Stomach (tissue), 4 donors: Measurements from ENCODE around the gene IGSF6.

Experiments used
- EP300 ChIP-seq: sonication (generic); formaldehyde crosslinking; IDR thresholded peaks from one replicate; pipeline ENCODE4 v1.6.1; 2017; ENCODE audit warnings: antibody characterized with exemption
- POLR2A ChIP-seq, 4 donors: fragments of 450-650 bp; IDR thresholded peaks; one replicate each; pipeline ENCODE4 v1.6.1; 2016; ENCODE audit warnings: antibody characterized with exemption in 4 of 4, control low read depth in 2 of 4, mild to moderate bottlenecking in 1 of 4, moderate library complexity in 1 of 4
- POLR2AphosphoS5 ChIP-seq, 3 donors: sonication (generic); formaldehyde crosslinking; IDR thresholded peaks; one replicate each; pipeline ENCODE4 v1.6.1; 2016; ENCODE audit warnings: antibody characterized with exemption in 3 of 3
- TF ChIP-seq, protein P1 (sequence below), 7 experiments: fragments of 450-650 bp in 4 of 7; fragments of 200-600 bp in 3 of 7; sonication (generic) in 3 of 7; IDR thresholded peaks; one replicate each; pipeline ENCODE4 v1.5.1; 2016 to 2019; ENCODE audit warnings: antibody characterized with exemption in 7 of 7, control low read depth in 2 of 7, mild to moderate bottlenecking in 1 of 7

DNA sequence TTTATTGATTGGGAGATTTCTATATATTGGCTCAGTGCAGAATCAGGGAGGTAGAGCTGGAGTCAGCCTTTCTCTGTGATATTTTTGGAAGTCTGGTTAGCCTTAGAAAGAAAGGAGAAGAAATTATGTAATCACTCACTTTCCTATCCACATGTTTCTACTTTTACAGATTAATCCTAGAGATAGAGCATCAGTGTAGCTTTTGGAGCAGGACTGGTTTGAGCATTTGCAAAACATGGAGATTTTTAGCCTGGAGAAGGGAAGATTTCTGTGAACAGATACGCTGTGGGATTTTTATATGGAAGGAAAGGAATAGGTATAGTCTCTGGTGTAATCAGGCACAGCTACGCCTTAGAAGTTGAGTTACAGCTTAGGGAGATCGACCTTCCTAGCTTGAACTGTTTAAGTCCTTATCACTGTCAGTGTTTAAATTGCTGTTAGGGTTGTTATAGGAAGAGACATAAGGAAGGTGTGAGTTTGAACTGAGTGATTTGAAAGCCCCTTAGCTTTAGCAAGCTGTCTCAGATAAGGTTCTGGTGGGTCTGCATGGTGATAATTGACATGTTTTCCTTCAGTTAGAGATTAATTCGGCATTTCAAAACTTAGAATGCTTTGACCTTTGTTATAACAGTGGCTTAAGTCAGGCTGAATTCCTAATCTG lies 32.5 kb downstream of the IGSF6 start:
- TF ChIP-seq POLR2AphosphoS5 (IDR thresholded peaks at IDR 0.05) (no peak), POLR2A (IDR thresholded peaks at IDR 0.05) (no peak), EP300 (no peak)
- TF ChIP-seq, protein P1, sequence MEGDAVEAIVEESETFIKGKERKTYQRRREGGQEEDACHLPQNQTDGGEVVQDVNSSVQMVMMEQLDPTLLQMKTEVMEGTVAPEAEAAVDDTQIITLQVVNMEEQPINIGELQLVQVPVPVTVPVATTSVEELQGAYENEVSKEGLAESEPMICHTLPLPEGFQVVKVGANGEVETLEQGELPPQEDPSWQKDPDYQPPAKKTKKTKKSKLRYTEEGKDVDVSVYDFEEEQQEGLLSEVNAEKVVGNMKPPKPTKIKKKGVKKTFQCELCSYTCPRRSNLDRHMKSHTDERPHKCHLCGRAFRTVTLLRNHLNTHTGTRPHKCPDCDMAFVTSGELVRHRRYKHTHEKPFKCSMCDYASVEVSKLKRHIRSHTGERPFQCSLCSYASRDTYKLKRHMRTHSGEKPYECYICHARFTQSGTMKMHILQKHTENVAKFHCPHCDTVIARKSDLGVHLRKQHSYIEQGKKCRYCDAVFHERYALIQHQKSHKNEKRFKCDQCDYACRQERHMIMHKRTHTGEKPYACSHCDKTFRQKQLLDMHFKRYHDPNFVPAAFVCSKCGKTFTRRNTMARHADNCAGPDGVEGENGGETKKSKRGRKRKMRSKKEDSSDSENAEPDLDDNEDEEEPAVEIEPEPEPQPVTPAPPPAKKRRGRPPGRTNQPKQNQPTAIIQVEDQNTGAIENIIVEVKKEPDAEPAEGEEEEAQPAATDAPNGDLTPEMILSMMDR (IDR thresholded peaks at IDR 0.05): no peak
